Measurements from ENCODE around the gene UGT2B7.

- TF ChIP-seq EZH2phosphoT487 (IDR thresholded peaks at IDR 0.05; ENCODE audit: borderline replicate concordance, low read depth, low read length) = no peak
- no peak for TF ChIP-seq CTCF (conservative IDR thresholded peaks at IDR 0.05; ENCODE audit: low read length)
Observed at GRCh38 chr4:69126024-69126423, 29.8 kb downstream of the UGT2B7 start.

Measured in OCI-LY7 (cell line).